ENCODE results near the gene KCNH1.
A peak's percentile ranks its signal among the peaks of the same experiment; 100 is the strongest.

KCNH1 gene

GRCh38 chr1:210748796-210749195, 385.2 kb downstream of the KCNH1 start:
- no peak for DNase-seq

- DNase-seq = no peak
Measured at GRCh38 chr1:210747890-210748289, 386.1 kb downstream of the KCNH1 start.

- DNase-seq = no peak
Measured at GRCh38 chr1:210747112-210747511, 386.8 kb downstream of the KCNH1 start.

GRCh38 chr1:210746024-210746731, 387.8 kb downstream of the KCNH1 start:
- DNase-seq = no peak

GRCh38 chr1:210743038-210743437, 390.9 kb downstream of the KCNH1 start:
- DNase-seq = no peak

GRCh38 chr1:210741564-210741963, 392.4 kb downstream of the KCNH1 start:
- no peak for DNase-seq

- no peak for DNase-seq
Measured at GRCh38 chr1:210739627-210740026, 394.3 kb downstream of the KCNH1 start.

- DNase-seq = no peak
Measured at GRCh38 chr1:210738256-210738655, 395.7 kb downstream of the KCNH1 start.

GRCh38 chr1:210736713-210737112, 397.2 kb downstream of the KCNH1 start:
- DNase-seq = no peak

- DNase-seq = no peak
Measured at GRCh38 chr1:210731597-210731996, 402.4 kb downstream of the KCNH1 start.

GRCh38 chr1:210731193-210731592, 402.8 kb downstream of the KCNH1 start:
- DNase-seq = no peak

GRCh38 chr1:210730023-210730422, 403.9 kb downstream of the KCNH1 start:
- DNase-seq = no peak

GRCh38 chr1:210728437-210729149, 405.4 kb downstream of the KCNH1 start:
- no peak for DNase-seq

- DNase-seq = no peak
Measured at GRCh38 chr1:210727709-210728108, 406.2 kb downstream of the KCNH1 start.

- DNase-seq = no peak
Measured at GRCh38 chr1:210726621-210727020, 407.3 kb downstream of the KCNH1 start.

- DNase-seq = no peak
Measured at GRCh38 chr1:210724768-210725167, 409.2 kb downstream of the KCNH1 start.

- DNase-seq = no peak
Measured at GRCh38 chr1:210723646-210724045, 410.3 kb downstream of the KCNH1 start.

GRCh38 chr1:210722410-210723081, 411.4 kb downstream of the KCNH1 start:
- no peak for DNase-seq

- DNase-seq = no peak
Measured at GRCh38 chr1:210715072-210715471, 418.9 kb downstream of the KCNH1 start.

GRCh38 chr1:210711825-210712612, 421.9 kb downstream of the KCNH1 start:
- DNase-seq = peak in 1 of 2 experiments; percentile 18

GRCh38 chr1:210709701-210710100, 424.2 kb downstream of the KCNH1 start:
- no peak for DNase-seq

GRCh38 chr1:210707300-210708240, 426.4 kb downstream of the KCNH1 start:
- no peak for DNase-seq
